Endothelial cell of umbilical vein (primary cell): ENCODE measurements around the gene KPNA2. TPM values are rescaled to one million over a fixed set of nuclear protein-coding genes. Genes with fewer than 3 reads are reported as not detected.

Source experiments
- BruUV-seq: library from RNA; stranded (reverse); fragments of 400-500 nt; replicated peaks from 2 replicates; lab custom pipeline; 2021; lab: Mats Ljungman, UMichigan
- CTCF ChIA-PET: fragments of 300-600, 350-600 bp; sonication (Branson Sonifier 250); formaldehyde crosslinking; loops from one replicate; lab custom pipeline; 2021; ENCODE audit warnings: antibody characterized with exemption, inconsistent platforms; lab: Charles Lee
- POLR2A ChIA-PET: fragments of 300-600, 350-600 bp; sonication (Branson Sonifier 250); formaldehyde crosslinking; loops from one replicate; lab custom pipeline; 2021; ENCODE audit warnings: antibody characterized with exemption, inconsistent platforms; lab: Charles Lee
- DNase-seq: peaks from one replicate; pipeline ENCODE4 v3.0.0-alpha.2; 2011; ENCODE audit warnings: low read depth, low spot score
- FAIRE-seq: peaks from 2 replicates; lab custom pipeline; 2011; peaks lifted over from hg19 to GRCh38; lab: Jason Lieb, UNC
- H2AFZ ChIP-seq: 2 replicates; pipeline ENCODE4 v1.6.0; 2012; ENCODE audit warnings: low read depth, low read length, control low read depth, inconsistent platforms
- H3K27ac ChIP-seq: 2 replicates; pipeline ENCODE4 v1.5.1; 2011; ENCODE audit warnings: low read depth, mild to moderate bottlenecking, control low read depth, low read length, moderate library complexity; ENCODE audit not compliant: insufficient read depth
- H3K27me3 ChIP-seq, 2 experiments: 2 replicates each; pipeline versions ENCODE4 v1.6.0 to v1.6.1; 2011; ENCODE audit warnings: low read length in 2 of 2, mixed read lengths in 1 of 2; ENCODE audit not compliant: control insufficient read depth in 2 of 2, insufficient read depth in 2 of 2
- H3K36me3 ChIP-seq, 2 experiments: 2 replicates in 1 of 2; 3 replicates in 1 of 2; pipeline ENCODE4 v1.5.1; 2011; ENCODE audit warnings: low read length in 2 of 2, mild to moderate bottlenecking in 1 of 2, moderate library complexity in 1 of 2; ENCODE audit not compliant: control insufficient read depth in 2 of 2, insufficient read depth in 2 of 2; ENCODE audit errors: extremely low read depth in 1 of 2
- H3K4me1 ChIP-seq: 3 replicates; pipeline ENCODE4 v1.5.1; 2011; ENCODE audit warnings: mild to moderate bottlenecking, low read length; ENCODE audit not compliant: control insufficient read depth, insufficient read depth; ENCODE audit errors: extremely low read depth
- H3K4me2 ChIP-seq: 2 replicates; pipeline ENCODE4 v1.6.1; 2011; ENCODE audit warnings: low read length, control low read depth, mixed read lengths; ENCODE audit not compliant: insufficient read depth
- H3K4me3 ChIP-seq, 3 experiments: fragments of 200-600 bp in 1 of 3; sonication (generic), shearing (Covaris generic) in 1 of 3; replicated peaks in 1 of 3; 2 replicates each; pipeline ENCODE4 v1.5.1; 2011 to 2016; ENCODE audit warnings: control low read depth in 3 of 3, low read length in 3 of 3, mild to moderate bottlenecking in 2 of 3, inconsistent platforms in 1 of 3, low read depth in 1 of 3, moderate library complexity in 1 of 3; ENCODE audit not compliant: insufficient read depth in 1 of 3
- H3K79me2 ChIP-seq: 2 replicates; pipeline ENCODE4 v1.6.0; 2012; ENCODE audit warnings: low read length, inconsistent platforms; ENCODE audit not compliant: control insufficient read depth, insufficient read depth
- H3K9ac ChIP-seq: replicated peaks from 2 replicates; pipeline ENCODE3; 2011; ENCODE audit warnings: low read length, control low read depth; ENCODE audit not compliant: insufficient read depth; ENCODE audit errors: extremely low read depth
- H3K9me1 ChIP-seq: replicated peaks from 3 replicates; pipeline ENCODE4 v1.6.0; 2011; ENCODE audit warnings: mild to moderate bottlenecking, low read length; ENCODE audit not compliant: control insufficient read depth, insufficient read depth; ENCODE audit errors: extremely low read depth
- H3K9me3 ChIP-seq: replicated peaks from 2 replicates; pipeline ENCODE4 v1.5.1; 2012; ENCODE audit warnings: low read length, inconsistent platforms; ENCODE audit not compliant: control insufficient read depth, insufficient read depth
- H4K20me1 ChIP-seq: replicated peaks from 2 replicates; pipeline ENCODE3; 2011; ENCODE audit warnings: mild to moderate bottlenecking, low read length; ENCODE audit not compliant: control insufficient read depth, insufficient read depth; ENCODE audit errors: extremely low read depth
- EZH2 ChIP-seq: IDR thresholded peaks from 2 replicates; pipeline ENCODE4 v1.6.1; 2012; ENCODE audit warnings: borderline replicate concordance, low read depth, mild to moderate bottlenecking, moderate library complexity, low read length, inconsistent platforms; ENCODE audit not compliant: severe bottlenecking
- FOS ChIP-seq: IDR thresholded peaks from 2 replicates; pipeline ENCODE4 v1.6.1; 2011; ENCODE audit warnings: mild to moderate bottlenecking, low read length, moderate library complexity, borderline replicate concordance; ENCODE audit not compliant: insufficient read depth
- GATA2 ChIP-seq: IDR thresholded peaks from 2 replicates; pipeline ENCODE4 v1.7.0; 2011; ENCODE audit warnings: low read depth, mild to moderate bottlenecking, moderate library complexity, mixed read lengths, low read length; ENCODE audit not compliant: insufficient read length, insufficient read depth
- JUN ChIP-seq: IDR thresholded peaks from 2 replicates; pipeline ENCODE4 v1.6.1; 2011; ENCODE audit warnings: borderline replicate concordance, low read depth; ENCODE audit not compliant: insufficient read length, insufficient read depth
- MYC ChIP-seq: IDR thresholded peaks from one replicate; pipeline ENCODE4 v1.6.1; 2011; ENCODE audit warnings: mild to moderate bottlenecking, low read depth, low read length
- POLR2A ChIP-seq: IDR thresholded peaks from 2 replicates; pipeline ENCODE4 v1.6.1; 2012; ENCODE audit warnings: low read depth, mild to moderate bottlenecking, control low read depth, low read length
- POLR2AphosphoS5 ChIP-seq: IDR thresholded peaks from 2 replicates; pipeline ENCODE4 v1.6.1; 2012; ENCODE audit warnings: low read depth, mild to moderate bottlenecking, control low read depth, low read length, moderate library complexity; ENCODE audit not compliant: insufficient read depth
- dilution Hi-C: fragments of 300-500 bp; cut with MboI; formaldehyde crosslinking; loops from one replicate; pipeline ENCODE4 v1.15.0; 2019; ENCODE audit warnings: low sequenced_read_pairs; ENCODE audit not compliant: extremely low pct_ligation_motif_present
- intact Hi-C: fragments of 100-400 bp; cut with micrococcal nuclease; formaldehyde crosslinking; loops from one replicate; pipeline ENCODE4 v1.10.0; 2022
- polyA plus RNA-seq, 4 experiments: library from polyadenylated mRNA; depleted of rRNA in 3 of 4; stranded (reverse) in 3 of 4; unstranded in 1 of 4; fragments of >200 nt; gene quantifications; 2 replicates each; pipeline versions ENCODE4 v1.2.1 to v1.2.3, GENCODE V29; 2011 to 2012; ENCODE audit warnings: missing spikeins in 1 of 4
- total RNA-seq: library from RNA; stranded (reverse); gene quantifications from 2 replicates; pipeline ENCODE4 v1.2.3, GENCODE V29; 2021
- TF ChIP-seq, protein P1 (sequence below), 2 donors: IDR thresholded peaks; 1 replicate in 1 of 2; 2 replicates in 1 of 2; pipeline ENCODE4 v1.5.1; 2011; ENCODE audit warnings: low read length in 2 of 2, mild to moderate bottlenecking in 2 of 2, moderate library complexity in 2 of 2, control low read depth in 1 of 2, inconsistent platforms in 1 of 2, low read depth in 1 of 2; ENCODE audit not compliant: insufficient read depth in 1 of 2; ENCODE audit errors: extremely low read depth in 1 of 2
- TF ChIP-seq, protein P2 (sequence below): IDR thresholded peaks from 2 replicates; pipeline ENCODE4 v1.6.1; 2011; ENCODE audit not compliant: insufficient read depth, insufficient read length

The KPNA2 gene
- total and polyA plus RNA-seq, 2 donors (not counting 3 experiments of a cell fraction or from before 2014, with no cell fraction given) = 252 to 382 TPM

DNA sequence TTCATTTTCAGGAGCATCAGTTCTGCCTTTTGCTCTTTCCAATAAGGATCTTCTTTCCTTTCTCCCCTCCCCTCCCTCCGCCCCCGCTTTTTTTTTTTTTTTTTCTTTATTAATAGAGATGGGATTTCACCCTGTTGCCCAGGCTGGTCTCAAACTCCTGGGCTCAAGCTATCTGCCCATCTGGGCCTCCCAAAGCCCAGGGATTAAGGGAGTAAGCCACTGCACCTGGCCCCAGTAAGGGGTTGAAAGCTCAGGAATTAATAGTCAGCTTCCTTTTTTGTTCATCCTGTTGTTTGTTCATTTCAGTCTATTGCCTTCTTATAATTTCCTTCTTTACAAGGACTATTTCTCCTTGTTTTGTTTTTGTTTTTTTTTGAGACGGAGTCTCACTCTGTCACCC lies 31.3 kb upstream of the KPNA2 start:
- no peak overlapping the region for H2AFZ ChIP-seq
- H3K79me2 ChIP-seq = no peaks in the 10 kb centered on the region
- no peak overlapping the region for H3K4me2 ChIP-seq
- dilution Hi-C loops = no loop called here
- H3K27me3 ChIP-seq = no peaks in the 10 kb centered on the region
- no peak overlapping the region for H3K9ac ChIP-seq
- DNase-seq (peak; percentile 36), FAIRE-seq (peak; percentile 8)
- H4K20me1 ChIP-seq = no peaks in the 10 kb centered on the region
- CTCF ChIA-PET = no interaction called here
- TF ChIP-seq GATA2 (no peak), EZH2 (no peak), FOS (no peak), POLR2A (no peak), MYC (no peak), JUN (no peak), POLR2AphosphoS5 (no peak)
- TF ChIP-seq, protein P1, sequence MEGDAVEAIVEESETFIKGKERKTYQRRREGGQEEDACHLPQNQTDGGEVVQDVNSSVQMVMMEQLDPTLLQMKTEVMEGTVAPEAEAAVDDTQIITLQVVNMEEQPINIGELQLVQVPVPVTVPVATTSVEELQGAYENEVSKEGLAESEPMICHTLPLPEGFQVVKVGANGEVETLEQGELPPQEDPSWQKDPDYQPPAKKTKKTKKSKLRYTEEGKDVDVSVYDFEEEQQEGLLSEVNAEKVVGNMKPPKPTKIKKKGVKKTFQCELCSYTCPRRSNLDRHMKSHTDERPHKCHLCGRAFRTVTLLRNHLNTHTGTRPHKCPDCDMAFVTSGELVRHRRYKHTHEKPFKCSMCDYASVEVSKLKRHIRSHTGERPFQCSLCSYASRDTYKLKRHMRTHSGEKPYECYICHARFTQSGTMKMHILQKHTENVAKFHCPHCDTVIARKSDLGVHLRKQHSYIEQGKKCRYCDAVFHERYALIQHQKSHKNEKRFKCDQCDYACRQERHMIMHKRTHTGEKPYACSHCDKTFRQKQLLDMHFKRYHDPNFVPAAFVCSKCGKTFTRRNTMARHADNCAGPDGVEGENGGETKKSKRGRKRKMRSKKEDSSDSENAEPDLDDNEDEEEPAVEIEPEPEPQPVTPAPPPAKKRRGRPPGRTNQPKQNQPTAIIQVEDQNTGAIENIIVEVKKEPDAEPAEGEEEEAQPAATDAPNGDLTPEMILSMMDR (IDR thresholded peaks at IDR 0.05; ENCODE audit: extremely low read depth in 1 of 2, insufficient read depth in 1 of 2, low read depth in 1 of 2, low read length in 2 of 2) = no peak
- TF ChIP-seq, protein P2, sequence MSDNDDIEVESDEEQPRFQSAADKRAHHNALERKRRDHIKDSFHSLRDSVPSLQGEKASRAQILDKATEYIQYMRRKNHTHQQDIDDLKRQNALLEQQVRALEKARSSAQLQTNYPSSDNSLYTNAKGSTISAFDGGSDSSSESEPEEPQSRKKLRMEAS = no peak
- H3K27ac ChIP-seq = no peak overlapping the region
- H3K4me3 ChIP-seq = no peak overlapping the region
- H3K9me1 ChIP-seq = no peaks in the 10 kb centered on the region
- H3K9me3 ChIP-seq = no peaks in the 10 kb centered on the region
- no peaks in the 10 kb centered on the region for H3K4me1 ChIP-seq
- intact Hi-C loops = no loop called here
- POLR2A ChIA-PET = interaction anchor here (0.7 kb wide), 1 partner anchor 753 kb away, joined by 6 read pairs; no protein-coding TSS in a partner anchor
- no peaks in the 10 kb centered on the region for H3K36me3 ChIP-seq
- no TSS peak for BruUV-seq
